GM12892 (cell line): Measurements from ENCODE around the gene ZBTB49.
A peak's percentile ranks its signal among the peaks of the same experiment; 100 is the strongest.
"Not testable (repeated sequence)": the region's sequence is repeated elsewhere in the genome, so short reads cannot be mapped to it uniquely, and the experiment has no call there.

Experiments used
- DNase-seq: peaks from one replicate; pipeline ENCODE4 v3.0.0; 2011; ENCODE audit not compliant: insufficient read length
- FAIRE-seq: peaks from 2 replicates; lab custom pipeline; 2011; peaks lifted over from hg19 to GRCh38; lab: Jason Lieb, UNC
- POLR2A ChIP-seq: IDR thresholded peaks from 2 replicates; pipeline ENCODE4 v1.6.1; 2011; ENCODE audit warnings: low read depth, low read length, control low read depth
- POLR2AphosphoS5 ChIP-seq: IDR thresholded peaks from 2 replicates; pipeline ENCODE4 v1.6.1; 2011; ENCODE audit warnings: low read depth, low read length, control low read depth
- TAF1 ChIP-seq: IDR thresholded peaks from 2 replicates; pipeline ENCODE4 v1.6.1; 2011; ENCODE audit warnings: low read depth, mild to moderate bottlenecking, control low read depth, low read length, borderline replicate concordance

Gene ZBTB49

DNA sequence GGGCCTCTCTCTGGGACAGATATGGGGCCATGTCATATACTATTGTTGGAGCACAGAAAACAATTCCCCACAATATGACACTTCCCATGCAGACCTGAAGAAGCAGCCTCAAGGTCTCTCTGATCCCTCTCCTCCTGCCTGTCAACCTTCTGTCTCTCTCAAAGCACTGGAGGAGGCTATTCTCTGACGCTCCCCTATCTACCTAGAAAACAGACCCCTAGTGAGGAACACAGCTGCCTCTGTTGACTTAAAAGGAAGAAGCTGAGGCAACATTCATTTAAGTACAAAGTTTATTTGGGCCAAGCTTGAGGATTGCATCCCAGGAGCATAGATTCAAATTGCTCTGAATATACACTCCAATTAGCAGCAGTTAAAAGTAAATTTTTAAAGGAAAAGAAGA lies 57.5 kb downstream of the ZBTB49 start:
- DNase-seq, result no peak
- no peak for FAIRE-seq
- no peak for TF ChIP-seq TAF1
- no peak for TF ChIP-seq POLR2A
- no peak for TF ChIP-seq POLR2AphosphoS5

DNA sequence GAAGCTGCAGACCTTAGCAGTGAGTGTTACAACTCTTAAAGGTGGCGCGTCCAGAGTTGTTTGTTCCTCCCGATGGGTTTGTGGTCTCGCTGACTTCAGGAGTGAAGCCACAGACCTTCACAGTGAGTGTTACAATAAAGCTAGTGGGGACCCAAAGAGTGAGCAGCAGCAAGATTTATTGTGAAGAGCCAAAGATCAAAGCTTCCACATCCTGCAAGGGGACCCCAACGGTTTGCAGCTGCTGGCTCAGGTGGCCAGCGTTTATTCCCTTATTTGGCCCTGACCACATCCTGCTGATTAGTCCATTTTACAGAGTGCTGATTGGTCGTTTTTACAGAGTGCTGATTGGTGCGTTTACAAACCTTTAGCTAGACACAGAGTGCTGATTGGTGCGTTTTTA lies 58.5 kb downstream of the ZBTB49 start:
- peak; percentile 24 for FAIRE-seq
- DNase-seq, result not testable (repeated sequence)

DNA sequence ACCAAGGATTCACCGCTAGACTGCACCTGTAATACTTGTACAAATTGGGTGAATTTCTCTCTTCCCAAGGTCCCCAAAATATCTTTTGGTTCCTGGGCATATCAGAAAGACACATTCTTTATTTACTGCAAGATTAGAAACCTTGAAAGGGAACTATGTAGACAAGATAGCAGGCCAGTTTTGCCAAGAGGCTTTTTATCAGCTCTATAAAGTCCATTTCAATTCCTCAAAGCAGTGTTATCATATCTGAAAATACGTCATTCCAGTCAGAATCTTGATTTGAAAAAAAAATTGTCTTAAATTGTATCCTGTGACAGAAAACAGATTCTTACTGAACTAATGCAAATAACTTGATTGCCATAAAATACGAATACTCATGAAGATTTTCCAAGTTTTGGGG lies 59.8 kb downstream of the ZBTB49 start:
- DNase-seq (no peak), FAIRE-seq (no peak)
- TF ChIP-seq POLR2A (no peak), POLR2AphosphoS5 (no peak), TAF1 (no peak)

DNA sequence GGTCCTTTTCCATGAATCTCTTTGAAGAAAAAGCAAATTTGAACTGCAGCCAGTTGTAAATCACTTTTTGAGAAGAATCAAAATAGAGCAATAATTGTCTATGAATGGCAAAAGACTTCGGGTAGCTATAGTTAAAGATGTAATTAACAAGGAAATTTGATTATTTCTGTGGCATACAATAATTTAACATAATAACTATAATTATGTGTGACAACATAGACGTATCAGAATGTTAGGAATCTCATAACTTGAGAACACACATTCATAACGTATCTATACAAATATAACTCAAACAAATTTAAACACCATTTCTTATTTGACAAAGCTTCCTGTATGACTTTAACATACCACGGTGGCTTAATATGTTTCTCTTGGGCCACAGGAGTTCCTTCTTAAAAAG lies 60.9 kb downstream of the ZBTB49 start:
- TF ChIP-seq POLR2A (no peak), POLR2AphosphoS5 (no peak), TAF1 (no peak)

DNA sequence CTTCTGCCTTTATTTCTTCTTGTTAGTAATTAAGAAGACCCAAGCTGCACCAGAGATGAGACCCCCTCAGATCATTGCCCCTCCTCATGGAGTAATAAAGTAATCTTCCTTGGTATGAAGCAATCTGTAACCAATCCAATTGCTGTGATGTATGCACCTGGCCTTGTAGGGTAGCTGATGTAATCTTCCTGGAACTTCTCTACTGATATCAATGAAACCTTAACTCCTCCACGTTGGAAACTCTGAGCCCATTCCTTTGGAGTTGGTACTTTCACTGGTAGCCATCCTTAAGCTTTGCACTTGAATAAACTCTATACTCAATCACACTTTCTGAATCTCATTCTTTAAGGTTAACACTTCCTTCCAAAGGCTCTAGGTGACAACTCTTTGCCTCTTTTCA lies 65.3 kb downstream of the ZBTB49 start:
- DNase-seq, result no peak
- TF ChIP-seq TAF1, result no peak
- no peak for TF ChIP-seq POLR2AphosphoS5
- no peak for TF ChIP-seq POLR2A
- FAIRE-seq, result no peak

More for the DNA sequence above, 60.9 kb downstream of the ZBTB49 start:
- DNase-seq, result no peak
- FAIRE-seq, result no peak

DNA sequence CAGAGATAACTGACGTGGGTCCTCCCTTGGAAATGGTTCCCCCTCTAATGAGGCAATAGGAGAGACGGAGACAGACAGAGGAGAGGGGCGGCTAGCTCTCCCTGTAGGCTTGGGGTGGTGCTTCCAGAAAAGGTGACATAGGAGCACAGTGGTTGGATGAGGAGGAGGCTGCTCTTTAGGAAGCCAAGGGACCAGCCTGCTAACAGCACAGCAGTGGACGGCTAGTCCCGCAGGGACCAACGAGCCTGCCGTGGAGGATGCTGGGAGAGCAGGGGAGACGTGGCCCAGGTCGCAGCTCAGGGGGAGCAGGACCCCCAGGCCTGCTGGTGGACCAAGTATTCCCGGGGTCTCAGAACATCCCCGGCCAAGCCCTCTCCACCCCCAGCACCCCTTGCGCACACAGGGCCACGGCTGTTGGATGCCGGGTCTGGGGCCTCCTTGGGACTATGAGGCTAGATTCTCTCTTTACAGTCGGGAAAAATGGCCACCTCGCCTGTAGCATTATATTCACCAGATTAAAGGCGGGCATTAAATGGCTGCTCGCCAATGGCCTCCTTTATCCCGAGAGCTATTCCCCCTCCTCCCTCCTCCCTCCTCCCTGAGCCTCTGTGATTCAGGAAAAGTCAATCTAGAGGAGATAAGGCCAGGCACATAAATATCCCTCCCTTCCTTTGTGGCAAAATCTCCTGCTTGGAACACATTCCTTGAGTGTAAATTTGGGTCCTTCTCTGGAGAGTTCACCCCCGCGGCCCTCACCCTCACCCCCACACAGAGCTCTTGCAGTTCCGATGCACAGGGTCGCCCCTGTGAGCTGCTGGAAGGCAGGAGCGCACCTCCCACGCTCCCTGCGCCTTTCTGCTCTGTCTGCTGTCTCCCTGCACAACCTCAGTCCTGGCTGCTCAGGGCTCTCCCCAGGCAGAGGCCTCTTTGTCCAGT lies 66.3 kb downstream of the ZBTB49 start:
- FAIRE-seq (no peak), DNase-seq (no peak)
- no peak for TF ChIP-seq POLR2AphosphoS5
- TF ChIP-seq TAF1, result no peak
- TF ChIP-seq POLR2A, result no peak

DNA sequence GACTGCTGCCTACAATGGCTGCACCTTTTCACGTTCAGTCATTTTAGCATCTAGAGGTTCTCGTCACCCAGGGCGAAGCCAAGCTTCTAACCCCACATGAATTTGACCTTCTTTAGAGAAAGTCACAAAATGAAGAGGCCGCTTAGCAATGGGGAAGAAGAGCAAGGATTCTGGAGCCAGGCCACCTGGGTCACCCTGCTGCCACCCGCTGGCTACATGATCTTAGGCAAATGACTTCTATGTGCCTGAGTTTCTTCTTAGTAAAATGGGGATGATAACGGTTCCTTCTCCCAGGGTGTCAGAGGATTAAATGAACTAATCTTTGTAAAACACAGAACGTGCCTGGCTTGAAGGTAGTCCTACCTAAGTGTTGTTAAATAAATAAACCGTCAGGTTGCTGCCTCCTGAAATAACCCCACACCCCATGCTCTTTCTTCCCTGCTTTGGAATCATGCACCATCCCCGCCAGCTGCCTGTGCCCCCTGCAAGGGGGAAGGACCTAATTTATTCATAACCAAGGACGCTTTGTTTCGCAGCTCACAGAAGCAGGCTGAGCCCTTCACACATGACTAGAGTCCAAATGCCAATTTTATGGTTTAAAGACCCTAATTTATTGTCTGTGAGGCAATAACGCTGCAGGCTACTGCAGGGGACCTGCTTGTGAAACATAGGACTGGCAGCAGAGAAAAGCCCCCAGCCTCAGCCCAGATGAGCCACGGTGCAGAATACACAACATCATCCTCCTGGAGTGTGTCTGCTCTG lies 68.2 kb downstream of the ZBTB49 start:
- no peak for TF ChIP-seq POLR2AphosphoS5
- TF ChIP-seq TAF1, result no peak
- no peak for TF ChIP-seq POLR2A
- no peak for DNase-seq
- no peak for FAIRE-seq

DNA sequence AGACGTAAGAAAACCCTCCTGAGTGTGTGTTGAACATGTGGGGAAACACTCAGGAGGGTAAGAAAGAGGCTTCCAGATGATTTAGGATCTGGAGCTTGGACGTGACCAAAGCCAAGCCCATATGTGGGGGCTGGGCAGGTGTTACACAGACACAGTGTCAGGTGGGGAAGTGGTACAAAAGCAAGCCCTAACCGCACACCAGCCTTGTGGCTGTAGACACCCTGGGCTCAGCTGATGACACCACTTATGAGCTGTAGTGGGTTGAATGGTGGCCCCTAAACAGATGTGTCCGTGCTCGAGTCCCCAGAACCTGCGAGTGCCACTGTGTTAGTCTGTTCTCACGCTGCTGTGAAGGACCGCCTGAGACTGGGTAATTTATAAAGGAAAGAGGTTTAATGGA lies 71.8 kb downstream of the ZBTB49 start:
- TF ChIP-seq POLR2A, result no peak
- no peak for TF ChIP-seq TAF1
- TF ChIP-seq POLR2AphosphoS5, result no peak
- no peak for FAIRE-seq

DNA sequence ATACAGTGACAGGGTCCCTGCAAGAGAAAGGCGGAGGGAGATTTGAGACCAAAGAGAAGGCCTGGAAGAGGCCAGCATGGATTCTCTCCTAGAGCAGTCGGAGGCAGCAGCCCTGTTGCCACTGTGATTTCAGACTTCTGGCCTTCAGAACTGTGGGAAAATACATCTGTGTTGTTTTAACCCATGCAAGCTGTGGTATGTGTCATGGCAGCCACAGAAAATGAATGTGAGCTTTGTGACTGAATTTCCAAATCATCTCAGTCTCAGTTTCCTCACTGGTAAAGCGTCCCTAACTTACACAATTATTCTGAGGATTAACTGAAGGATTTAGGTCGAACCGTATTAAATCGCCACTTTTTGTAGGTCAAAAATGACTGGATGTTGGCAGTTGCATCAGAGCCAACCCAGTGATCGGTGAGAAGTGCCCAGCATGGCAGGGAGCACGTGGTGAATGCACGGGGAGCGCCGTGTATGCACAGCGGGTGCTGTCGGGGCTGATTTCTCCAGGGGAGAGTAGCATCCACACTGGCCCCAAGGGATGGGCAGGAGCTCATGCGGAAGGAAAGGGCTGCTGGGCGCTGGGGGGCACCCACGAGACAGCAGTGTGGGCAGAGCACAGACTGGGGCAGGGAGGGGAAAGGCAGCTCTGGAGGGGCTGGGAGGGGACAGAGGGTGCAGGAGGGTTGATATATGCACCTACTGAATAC lies 73.1 kb downstream of the ZBTB49 start:
- FAIRE-seq, result no peak
- DNase-seq, result no peak
- no peak for TF ChIP-seq TAF1

More for the DNA sequence above, 71.8 kb downstream of the ZBTB49 start:
- no peak for DNase-seq

DNA sequence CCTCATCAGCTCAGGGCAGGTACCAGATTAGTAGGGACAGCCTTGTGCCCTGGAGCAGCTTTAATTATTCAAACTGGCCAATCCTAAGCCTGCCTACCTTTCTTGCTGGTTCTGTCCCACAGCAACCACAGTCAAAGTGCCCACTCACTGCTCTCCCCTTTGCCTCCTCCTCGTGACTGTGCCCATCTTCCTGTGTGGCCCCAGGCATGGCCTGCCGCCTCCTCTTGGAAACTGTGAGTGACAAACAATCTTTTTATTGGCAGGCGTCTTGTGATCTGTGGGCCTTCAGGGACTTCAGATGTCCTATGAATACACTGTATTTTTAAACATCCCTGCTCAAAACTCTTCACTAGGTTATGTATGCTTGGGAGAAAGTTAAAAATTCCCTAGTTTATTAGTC lies 74.0 kb downstream of the ZBTB49 start:
- TF ChIP-seq TAF1 (no peak), POLR2A (no peak), POLR2AphosphoS5 (no peak)
- no peak for FAIRE-seq
- no peak for DNase-seq

DNA sequence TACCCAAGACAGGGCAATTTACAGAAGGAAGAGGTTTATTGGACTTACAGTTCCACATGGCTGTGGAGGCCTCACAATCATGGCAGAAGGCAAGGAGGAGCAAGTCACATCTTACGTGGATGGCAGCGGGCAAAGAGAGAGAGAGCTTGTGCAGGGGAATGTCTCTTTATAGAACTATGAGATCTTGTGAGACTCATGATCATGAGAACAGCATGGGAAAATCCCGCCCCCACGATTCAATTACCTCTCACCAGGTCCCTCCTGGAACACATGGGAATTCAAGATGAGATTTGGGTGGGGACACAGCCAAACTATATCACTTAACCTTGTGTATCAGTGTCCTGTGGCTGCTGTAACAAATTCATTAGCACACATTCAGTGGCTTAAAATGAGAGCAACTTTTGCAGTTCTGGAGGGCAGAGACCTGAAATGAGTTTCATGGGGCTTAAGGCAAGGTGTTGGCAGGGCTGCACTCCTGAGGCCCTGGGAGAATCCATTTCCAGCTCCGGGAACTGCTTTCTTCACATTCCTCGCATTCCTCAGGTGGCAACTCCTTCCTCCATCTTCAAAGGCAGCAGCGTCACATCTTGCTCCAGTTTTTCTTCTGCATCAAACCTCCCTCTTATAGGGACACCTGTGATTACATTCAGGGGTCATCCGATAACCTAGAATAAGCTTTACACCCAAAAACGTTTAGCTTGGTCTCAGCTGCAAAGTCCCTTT lies 74.6 kb downstream of the ZBTB49 start:
- TF ChIP-seq POLR2A, result no peak
- no peak for TF ChIP-seq POLR2AphosphoS5
- TF ChIP-seq TAF1, result no peak
- FAIRE-seq (no peak), DNase-seq (no peak)
